NCI-H2171 treated with DMSO at 0.1 percent for 48 hours (cell line): ENCODE results near the gene ACTL6A.
A peak's percentile ranks its signal among the peaks of the same experiment; 100 is the strongest.
"Not testable (repeated sequence)": the region's sequence is repeated elsewhere in the genome, so short reads cannot be mapped to it uniquely, and the experiment has no call there.

Experiments used
- DNase-seq: peaks from one replicate; lab custom pipeline; 2025; lab: John Stamatoyannopoulos, UW

ACTL6A gene

GRCh38 chr3:179562591-179563270, at the start of gene ACTL6A:
Gene ACTL6A (plus strand): TSS chr3:179562926. CDS start chr3:179563093, 167 bp downstream.
- peak; percentile 100 for DNase-seq

- no peak for DNase-seq
Measured at GRCh38 chr3:179513862-179514261, 48.9 kb upstream of the ACTL6A start.

GRCh38 chr3:179516461-179517251, 46.1 kb upstream of the ACTL6A start:
- not testable (repeated sequence) for DNase-seq

- no peak for DNase-seq
Measured at GRCh38 chr3:179526482-179526881, 36.2 kb upstream of the ACTL6A start.

DNA sequence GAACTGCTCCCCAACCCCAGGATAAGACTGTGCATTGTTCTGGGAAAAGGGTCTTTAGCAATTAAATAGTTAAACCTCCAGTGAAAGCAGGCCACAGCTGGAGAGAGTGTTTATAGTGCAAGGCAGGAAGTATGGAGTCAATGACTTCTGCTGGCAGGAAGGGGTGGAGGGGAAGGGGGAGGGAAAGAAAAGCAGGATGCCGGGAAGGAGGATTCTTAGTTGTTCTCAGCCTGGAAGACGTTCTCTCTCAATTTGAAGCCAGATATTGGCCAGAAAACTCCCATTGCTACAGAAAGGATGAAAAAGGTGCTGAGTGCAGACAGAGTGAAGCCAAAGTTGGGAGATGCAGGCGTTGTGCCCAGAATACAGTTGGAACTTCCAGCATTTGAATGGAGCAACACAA, 35.7 kb upstream of the ACTL6A start:
- peak; percentile 62 for DNase-seq

DNA sequence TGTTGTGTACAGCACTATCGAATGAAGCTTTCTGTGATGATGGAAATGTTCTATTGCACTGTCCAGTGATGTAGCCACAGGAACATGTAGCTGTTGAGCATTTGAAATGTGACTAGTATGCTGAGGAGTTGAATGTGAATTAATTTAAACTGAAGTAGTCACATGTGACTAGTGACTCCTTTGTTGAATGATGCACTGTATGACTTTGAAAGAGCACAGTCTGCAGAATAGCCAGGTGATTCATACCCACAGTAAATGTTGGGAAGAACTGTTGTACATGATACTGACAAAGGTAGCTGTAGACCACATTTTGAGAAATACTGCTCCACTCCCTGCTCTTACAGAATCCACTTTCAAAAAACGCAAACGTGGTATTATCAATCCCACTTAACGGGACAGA, 34.0 kb upstream of the ACTL6A start:
- DNase-seq: no peak

GRCh38 chr3:179531576-179531975, 31.1 kb upstream of the ACTL6A start:
- DNase-seq: no peak

DNA sequence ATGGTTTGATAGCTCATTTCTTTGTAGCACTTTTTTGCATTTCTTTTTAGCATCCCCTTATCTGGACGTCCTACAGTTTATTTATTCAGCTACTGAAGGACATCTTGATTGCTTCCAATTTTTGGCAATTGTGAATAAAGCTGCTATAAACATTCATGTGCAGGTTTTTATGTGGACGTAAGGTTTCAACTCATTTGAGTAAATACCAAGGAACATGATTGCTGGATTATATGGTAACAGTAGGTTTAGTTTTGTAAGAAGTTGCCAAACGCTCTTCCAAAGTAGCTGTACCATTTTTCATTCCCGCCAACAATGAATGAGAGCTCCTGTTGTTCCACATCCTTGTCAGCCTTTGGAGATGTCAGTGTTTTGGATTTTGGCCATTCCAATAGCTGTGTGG, 29.5 kb upstream of the ACTL6A start:
- DNase-seq: no peak

DNA sequence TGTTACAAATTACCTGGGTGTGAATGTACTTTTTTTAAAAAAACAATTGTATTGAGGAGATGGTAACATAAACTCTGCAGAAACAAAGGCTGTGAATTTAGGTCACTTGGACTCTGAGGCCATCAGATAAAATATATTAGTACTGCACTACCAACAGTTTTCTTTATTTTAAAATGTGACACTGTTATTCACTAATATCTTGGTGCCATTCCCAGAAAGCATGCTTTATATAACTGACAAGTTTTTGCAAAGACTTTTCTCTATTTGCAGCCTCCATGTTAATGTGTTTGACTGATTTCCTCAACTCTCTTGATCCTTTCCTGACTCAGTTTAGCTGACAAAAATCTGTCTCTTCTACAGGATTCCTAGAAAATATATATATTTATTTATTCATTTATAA, 26.5 kb upstream of the ACTL6A start:
- DNase-seq: no peak

DNA sequence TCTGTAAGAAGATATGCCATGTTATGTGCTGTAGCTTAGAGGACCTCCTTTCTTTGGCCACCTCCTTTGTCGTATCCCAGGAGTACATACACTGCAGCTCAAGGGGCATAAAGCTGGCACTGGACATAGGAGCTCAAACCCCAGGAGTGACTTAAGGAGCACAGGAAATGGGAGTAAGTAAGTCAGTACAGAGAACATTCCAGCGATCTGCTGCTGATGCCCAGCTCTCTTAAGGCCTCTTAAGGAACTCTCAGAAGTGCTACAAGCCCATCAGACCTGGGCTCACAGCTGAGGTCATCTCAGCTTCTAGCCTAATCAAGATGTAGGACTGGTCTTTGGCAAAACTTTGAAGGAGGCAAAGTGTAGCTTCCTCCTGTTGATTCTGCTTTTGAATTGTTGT, 21.6 kb upstream of the ACTL6A start:
- no peak for DNase-seq

DNA sequence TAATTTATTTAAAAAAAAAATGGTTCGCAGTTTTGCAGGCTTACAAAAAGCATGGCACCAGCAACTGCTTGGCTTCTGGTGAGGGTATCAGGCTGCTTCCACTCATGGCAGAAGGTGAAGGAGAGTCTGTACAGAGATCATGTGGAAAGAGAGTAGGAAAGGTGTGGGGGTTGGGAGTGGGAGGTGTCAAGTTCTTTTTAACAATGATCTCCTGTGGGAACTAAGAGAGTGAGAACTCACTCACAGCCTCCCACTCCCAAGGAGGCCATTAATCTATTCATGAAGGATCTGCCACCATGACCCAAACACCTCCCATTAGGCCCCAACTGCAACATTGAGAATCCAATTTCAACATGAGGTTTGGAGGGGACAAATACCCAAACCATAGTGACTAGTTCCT, 21.1 kb upstream of the ACTL6A start:
- DNase-seq: no peak

- no peak for DNase-seq
Measured at GRCh38 chr3:179542375-179542774, 20.4 kb upstream of the ACTL6A start.

- no peak for DNase-seq
Measured at GRCh38 chr3:179544981-179545645, 17.6 kb upstream of the ACTL6A start.

- no peak for DNase-seq
Measured at GRCh38 chr3:179546814-179547241, 15.9 kb upstream of the ACTL6A start.

DNA sequence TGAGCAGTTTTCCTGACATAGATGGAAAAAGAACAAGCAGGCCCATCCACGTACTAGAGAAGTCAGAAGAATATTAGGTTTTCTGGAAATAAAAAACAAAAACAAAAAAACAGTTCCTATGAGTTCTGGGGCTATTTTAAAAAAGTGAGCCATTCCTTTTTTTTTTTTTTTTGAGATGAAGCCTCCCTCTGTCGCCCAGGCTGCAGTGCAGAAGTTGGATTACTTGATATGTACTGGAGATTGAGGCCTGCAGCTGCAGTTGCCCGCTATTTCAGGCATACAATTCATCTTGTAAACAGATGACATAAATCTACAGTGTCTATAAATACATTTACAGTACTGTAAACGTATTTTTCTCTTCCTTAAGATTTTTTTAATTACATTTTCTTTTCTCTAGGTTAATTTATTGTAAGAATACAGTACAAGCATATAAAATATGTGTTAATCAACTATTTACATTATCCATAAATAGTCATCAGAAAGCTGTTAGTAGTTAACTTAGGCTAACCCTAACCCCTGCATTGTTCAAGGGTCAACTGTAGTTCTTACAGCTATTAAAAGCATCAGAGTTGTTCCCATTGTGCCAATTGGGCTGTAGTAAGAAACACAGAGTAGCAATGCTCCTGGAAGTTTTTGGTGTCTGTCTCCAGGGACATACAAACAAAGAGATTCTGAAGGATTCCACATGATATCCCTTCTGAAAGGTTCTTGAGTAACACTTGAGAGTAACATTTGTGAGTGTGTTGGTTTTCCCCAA, 11.2 kb upstream of the ACTL6A start:
- DNase-seq: no peak

DNA sequence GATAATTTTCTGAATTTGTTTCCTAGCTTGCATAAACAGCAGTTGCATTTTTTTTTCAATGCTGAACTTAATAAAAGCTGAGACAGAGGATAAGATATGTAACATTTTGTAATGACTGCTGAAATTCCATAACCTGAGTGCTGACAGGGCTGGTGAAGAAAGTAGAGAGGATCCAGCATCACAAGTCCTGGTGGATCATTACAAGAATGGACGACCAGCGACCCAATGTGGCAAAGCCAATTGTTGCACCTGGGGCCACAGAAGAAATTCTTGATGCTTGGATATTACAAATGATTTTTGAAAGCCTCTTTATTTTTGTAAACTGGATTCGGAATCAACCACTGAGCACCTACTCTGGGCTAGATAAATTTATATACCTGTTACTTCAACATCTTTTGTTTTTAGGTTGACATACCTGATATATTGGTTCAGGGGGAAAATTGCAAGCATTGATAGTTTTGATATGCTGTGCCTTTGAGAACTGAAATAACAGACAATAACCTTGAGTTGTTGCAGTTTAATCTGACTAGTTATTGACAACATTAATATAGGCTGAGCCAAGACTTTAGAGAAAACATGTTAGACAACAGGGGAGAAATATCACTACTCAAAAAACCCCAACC, 3.9 kb upstream of the ACTL6A start:
- DNase-seq: peak; percentile 53

- DNase-seq: no peak
Measured at GRCh38 chr3:179560791-179561190, 1.9 kb upstream of the ACTL6A start.

DNA sequence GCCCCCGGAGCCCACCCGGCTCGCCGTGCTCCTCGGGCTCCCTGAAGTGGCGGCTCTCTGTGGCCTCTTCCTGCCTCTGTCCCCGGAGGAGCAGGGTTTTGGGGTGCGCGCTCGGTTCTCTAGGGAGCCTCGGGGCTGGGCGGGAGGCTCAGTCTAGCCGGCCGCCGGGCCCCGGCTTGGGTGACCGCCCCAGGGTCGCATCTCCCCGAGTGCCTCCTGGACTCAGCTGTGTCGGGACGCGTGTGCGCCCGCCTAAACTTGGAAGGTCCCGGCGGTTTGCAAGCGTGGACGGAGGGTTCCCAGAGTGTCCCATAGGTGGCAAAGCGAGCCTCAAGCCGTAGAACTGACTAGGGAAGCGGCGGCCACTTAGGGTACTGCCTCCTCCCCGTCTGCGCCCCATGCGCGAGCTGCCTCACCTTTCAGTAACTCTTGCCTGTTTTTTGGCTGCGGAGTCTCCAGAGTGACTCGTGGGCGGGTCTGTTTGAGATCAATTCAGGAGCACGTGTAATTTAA, 601 bp downstream of the ACTL6A start:
- DNase-seq: peak; percentile 79

- no peak for DNase-seq
Measured at GRCh38 chr3:179565496-179565895, 2.8 kb downstream of the ACTL6A start.

DNA sequence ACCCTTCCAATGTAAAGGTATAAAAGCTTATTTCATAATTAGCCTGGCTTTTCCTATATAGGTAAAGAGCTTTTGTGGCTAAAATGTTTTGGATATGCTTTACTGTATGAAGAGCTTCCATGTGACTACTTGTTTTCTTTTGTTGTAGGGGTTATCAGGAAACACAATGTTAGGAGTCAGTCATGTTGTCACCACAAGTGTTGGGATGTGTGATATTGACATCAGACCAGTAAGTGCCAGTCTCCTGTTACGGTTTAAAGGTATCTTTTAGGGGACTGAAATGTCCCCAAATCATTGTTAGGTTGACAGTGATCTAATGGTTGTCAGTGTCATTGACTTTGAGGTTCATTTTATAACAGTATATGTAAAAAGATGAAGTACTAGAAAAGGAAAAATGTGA, 18.3 kb downstream of the ACTL6A start:
- DNase-seq: no peak

GRCh38 chr3:179589143-179589542, 26.4 kb downstream of the ACTL6A start:
- no peak for DNase-seq

GRCh38 chr3:179590669-179591068, 27.9 kb downstream of the ACTL6A start:
- no peak for DNase-seq
